Esophagus (tissue), 2 donors: ENCODE measurements around the gene DTX3. TPM values are rescaled to one million over a fixed set of nuclear protein-coding genes. Genes with fewer than 3 reads are reported as not detected.
"Not testable (repeated sequence)": the region's sequence is repeated elsewhere in the genome, so short reads cannot be mapped to it uniquely, and the experiment has no call there.

Experiments used
- H3K27ac ChIP-seq, 2 donors: one replicate each; pipeline ENCODE4 v1.5.1; 2013; ENCODE audit warnings: low read depth in 2 of 2, mild to moderate bottlenecking in 2 of 2, inconsistent platforms in 1 of 2, low read length in 1 of 2, moderate library complexity in 1 of 2
- H3K27me3 ChIP-seq, 2 donors: one replicate each; pipeline ENCODE4 v1.6.1; 2013; ENCODE audit warnings: low read length in 2 of 2, control low read depth in 1 of 2, mild to moderate bottlenecking in 1 of 2; ENCODE audit not compliant: insufficient read depth in 2 of 2, control insufficient read depth in 1 of 2
- H3K36me3 ChIP-seq, 2 donors: one replicate each; pipeline ENCODE4 v1.6.1; 2013; ENCODE audit warnings: low read length in 1 of 2; ENCODE audit not compliant: control insufficient read depth in 2 of 2, insufficient read depth in 2 of 2
- H3K4me1 ChIP-seq, 2 donors: one replicate each; pipeline ENCODE4 v1.6.1; 2013; ENCODE audit warnings: low read length in 1 of 2; ENCODE audit not compliant: control insufficient read depth in 2 of 2, insufficient read depth in 2 of 2
- H3K4me3 ChIP-seq, 2 donors: one replicate each; pipeline ENCODE4 v1.5.1; 2013; ENCODE audit warnings: low read length in 2 of 2, mild to moderate bottlenecking in 2 of 2, low read depth in 1 of 2, moderate library complexity in 1 of 2
- H3K9me3 ChIP-seq, 2 donors: one replicate each; pipeline ENCODE4 v1.6.1; 2013; ENCODE audit warnings: mild to moderate bottlenecking in 2 of 2, low read depth in 1 of 2, low read length in 1 of 2, moderate library complexity in 1 of 2; ENCODE audit not compliant: control insufficient read depth in 2 of 2, insufficient read depth in 1 of 2
- WGBS, 2 donors: extraction: QIAGEN DNeasy Blood & Tissue Kit; methylation state at CpG; one replicate each; pipeline ENCODE4 v1.1.7; 2013; 5-methylcytosine and 5-hydroxymethylcytosine counted together
- polyA plus RNA-seq, 2 donors: library from polyadenylated mRNA; stranded (reverse); fragments of 200-250 nt; gene quantifications; one replicate each; pipeline ENCODE4 v1.2.3, GENCODE V29; 2013
- donor health status: healthy with polysubstance abuse.
- donor health status: Bipolar disorder and iron deficiency.

Gene DTX3
- polyA plus RNA-seq, 2 donors = 11.6 to 16.7 TPM

- no peaks in the 10 kb centered on the region for H3K27me3 ChIP-seq
- no peaks in the 10 kb centered on the region for H3K4me1 ChIP-seq
- no peak overlapping the region for H3K27ac ChIP-seq
- no peaks in the 10 kb centered on the region for H3K9me3 ChIP-seq
- no peak overlapping the region for H3K4me3 ChIP-seq
- no peaks in the 10 kb centered on the region for H3K36me3 ChIP-seq
- 59 to 70% methylated on average over 7 of the region's 7 CpGs for WGBS, 2 donors
Measured at GRCh38 chr12:57640175-57641042, 35.8 kb downstream of the DTX3 start.

DNA sequence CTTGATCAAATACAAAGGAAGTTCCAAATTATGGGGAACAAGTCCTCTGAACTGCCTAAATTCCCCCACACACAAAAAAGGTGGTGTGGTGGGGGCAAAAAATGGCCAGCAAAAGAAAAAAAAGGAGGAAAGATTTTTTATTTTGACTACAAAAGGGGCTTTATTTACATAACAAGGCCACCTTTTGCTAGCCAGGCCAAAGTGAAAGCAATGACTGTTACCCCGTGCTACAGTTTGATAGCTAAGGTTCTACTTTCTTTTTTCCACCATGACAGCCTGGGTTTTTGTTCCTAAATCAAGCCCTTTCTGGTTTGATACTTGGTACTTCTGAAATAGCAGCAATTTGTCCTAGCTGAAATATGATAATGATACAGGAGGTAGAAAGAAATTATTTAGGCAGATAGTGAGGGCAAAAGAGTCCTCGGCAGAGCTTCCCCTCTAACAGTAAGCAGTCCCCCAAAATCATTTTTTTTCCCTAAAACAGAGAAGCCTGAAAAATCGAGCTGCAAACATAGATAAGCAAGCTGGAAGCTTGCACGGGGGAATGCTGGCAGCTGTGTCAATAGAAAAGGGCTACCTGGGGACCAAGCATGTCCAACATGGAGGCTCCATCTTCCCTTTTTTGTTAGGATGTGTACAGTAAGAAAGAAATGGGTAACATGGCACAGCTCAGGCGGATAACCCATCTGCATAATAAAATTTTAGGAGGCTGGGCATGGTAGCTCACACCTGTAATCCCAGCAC is 37.2 kb downstream of the DTX3 start:
- 47% methylated on average over 5 of the region's 5 CpGs for WGBS, 2 donors
- Histone ChIP-seq H3K27me3 (no peaks in the 10 kb centered on the region), H3K4me1 (no peaks in the 10 kb centered on the region), H3K36me3 (no peaks in the 10 kb centered on the region), H3K4me3 (no peak overlapping the region), H3K27ac (no peak overlapping the region), H3K9me3 (peaks cover 0 to 2% of the 10 kb centered on the region in 2 donors)

DNA sequence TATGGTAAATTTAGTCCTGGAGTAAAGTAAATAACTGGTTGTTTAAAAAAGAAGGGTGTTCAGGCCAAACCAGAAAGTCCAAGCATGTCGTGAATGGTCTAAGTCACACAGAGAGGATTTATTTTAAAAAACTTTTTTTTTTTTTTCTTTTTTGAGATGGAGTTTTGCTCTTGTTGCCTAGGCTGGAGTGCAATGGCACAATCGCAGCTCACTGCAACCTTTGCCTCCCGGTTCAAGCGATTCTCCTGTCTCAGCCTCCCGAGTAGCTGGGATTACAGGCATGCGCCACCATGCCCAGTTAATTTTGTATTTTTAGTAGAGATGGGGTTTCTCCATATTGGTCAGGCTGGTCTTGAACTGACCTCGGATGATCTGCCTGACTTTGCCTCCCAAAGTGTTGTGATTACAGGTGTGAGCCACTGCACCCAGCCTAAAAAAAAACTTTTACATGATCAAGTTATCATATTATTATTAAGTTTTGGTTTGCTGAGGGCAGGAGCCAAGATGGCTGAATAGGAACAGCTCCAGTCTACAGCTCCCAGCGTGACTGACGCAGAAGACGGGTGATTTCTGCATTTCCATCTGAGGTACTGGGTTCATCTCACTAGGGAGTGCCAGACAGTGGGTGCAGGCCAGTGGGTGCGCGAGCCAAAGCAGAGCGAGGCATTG is 41.5 kb downstream of the DTX3 start:
- H3K27ac ChIP-seq, H3K36me3 ChIP-seq, H3K27me3 ChIP-seq, H3K4me3 ChIP-seq, H3K4me1 ChIP-seq, H3K9me3 ChIP-seq: not testable (repeated sequence)
- WGBS, 2 donors = 73 to 78% methylated on average over 11 to 13 of the region's 13 CpGs

- H3K27me3 ChIP-seq, H3K27ac ChIP-seq, H3K4me1 ChIP-seq, H3K36me3 ChIP-seq, H3K9me3 ChIP-seq, H3K4me3 ChIP-seq: not testable (repeated sequence)
- WGBS, 2 donors = 92 to 100% methylated on average over 1 to 10 of the region's 15 CpGs
Measured at GRCh38 chr12:57646659-57647049, 42.0 kb downstream of the DTX3 start.

- no peak overlapping the region for H3K4me3 ChIP-seq
- no peak overlapping the region for H3K27ac ChIP-seq
- no peaks in the 10 kb centered on the region for H3K27me3 ChIP-seq
- WGBS, 2 donors = 62 to 67% methylated on average over 3 of the region's 3 CpGs
- no peaks in the 10 kb centered on the region for H3K36me3 ChIP-seq
- H3K9me3 ChIP-seq = no peaks in the 10 kb centered on the region
- no peaks in the 10 kb centered on the region for H3K4me1 ChIP-seq
Measured at GRCh38 chr12:57654042-57654441, 49.4 kb downstream of the DTX3 start.

- Histone ChIP-seq H3K9me3 (no peaks in the 10 kb centered on the region), H3K27me3 (no peaks in the 10 kb centered on the region), H3K4me1 (no peaks in the 10 kb centered on the region), H3K4me3 (no peak overlapping the region), H3K27ac (no peak overlapping the region), H3K36me3 (no peaks in the 10 kb centered on the region)
- WGBS, 2 donors = 82 to 84% methylated on average over 23 of the region's 23 CpGs
Measured at GRCh38 chr12:57655541-57656240, 51.1 kb downstream of the DTX3 start.

DNA sequence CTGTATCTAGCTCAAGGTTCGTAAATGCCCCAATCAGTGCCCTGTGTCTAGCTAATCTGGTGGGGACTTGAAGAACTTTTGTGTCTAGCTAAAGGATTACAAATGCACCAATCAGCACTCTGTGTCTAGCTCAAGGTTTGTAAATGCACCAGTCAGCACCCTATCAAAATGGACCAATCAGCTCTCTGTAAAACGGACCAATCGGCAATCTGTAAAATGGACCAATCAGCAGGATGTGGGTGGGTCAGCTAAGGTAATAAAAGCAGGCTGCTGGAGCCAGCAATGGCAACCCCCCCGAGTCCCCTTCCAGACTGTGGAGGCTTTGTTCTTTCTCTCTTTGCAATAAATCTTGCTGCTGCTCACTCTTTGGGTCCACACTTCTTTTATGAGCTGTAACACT is 51.8 kb downstream of the DTX3 start:
- not testable (repeated sequence) for H3K4me1 ChIP-seq, H3K27ac ChIP-seq, H3K27me3 ChIP-seq, H3K36me3 ChIP-seq, H3K9me3 ChIP-seq, H3K4me3 ChIP-seq
- WGBS, 2 donors = 84 to 85% methylated on average over 4 of the region's 4 CpGs

DNA sequence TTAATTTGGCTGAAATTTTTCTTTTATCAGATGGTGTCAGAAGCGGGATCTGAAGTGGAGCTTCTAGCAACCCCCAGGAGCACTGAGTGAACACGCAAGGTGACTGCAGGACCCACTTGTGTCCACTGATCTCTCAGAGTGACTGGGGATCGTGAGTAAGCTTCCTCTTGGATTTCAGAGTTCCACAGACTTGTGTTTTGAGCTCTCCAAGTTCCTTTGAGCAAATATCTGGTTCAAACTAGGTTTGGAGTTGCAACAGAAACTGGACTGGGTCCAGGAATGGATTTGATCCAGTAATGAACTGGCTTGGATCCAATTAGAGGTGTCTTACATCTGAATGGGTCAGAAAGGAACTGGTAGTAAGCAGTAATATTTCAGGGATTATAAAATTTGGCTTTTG is 53.1 kb downstream of the DTX3 start:
- H3K36me3 ChIP-seq = no peaks in the 10 kb centered on the region
- H3K9me3 ChIP-seq = no peaks in the 10 kb centered on the region
- no peak overlapping the region for H3K27ac ChIP-seq
- H3K4me3 ChIP-seq = no peak overlapping the region
- 46 to 48% methylated on average over 3 of the region's 3 CpGs for WGBS, 2 donors
- H3K4me1 ChIP-seq = no peaks in the 10 kb centered on the region
- H3K27me3 ChIP-seq = no peaks in the 10 kb centered on the region

GRCh38 chr12:57658890-57659289 is 54.3 kb downstream of the DTX3 start:
- WGBS, 2 donors = 60 to 64% methylated on average over 3 of the region's 3 CpGs

More at GRCh38 chr12:57658890-57659289, 54.3 kb downstream of the DTX3 start:
- Histone ChIP-seq H3K36me3 (no peaks in the 10 kb centered on the region), H3K4me3 (no peak overlapping the region), H3K27me3 (no peaks in the 10 kb centered on the region), H3K4me1 (no peaks in the 10 kb centered on the region), H3K27ac (no peak overlapping the region), H3K9me3 (no peaks in the 10 kb centered on the region)
